VCaP (cell line): ENCODE data around the gene SPPL2A.

Experiments
- H3K27ac ChIP-seq: fragments of 450-650 bp; 2 replicates; pipeline ENCODE4 v1.5.1; 2017
- TF ChIP-seq, protein P1 (sequence below): fragments of 450-650 bp; conservative IDR thresholded peaks from 2 replicates; pipeline ENCODE4 v1.5.1; 2017; ENCODE audit warnings: mild to moderate bottlenecking, moderate library complexity

SPPL2A gene

DNA sequence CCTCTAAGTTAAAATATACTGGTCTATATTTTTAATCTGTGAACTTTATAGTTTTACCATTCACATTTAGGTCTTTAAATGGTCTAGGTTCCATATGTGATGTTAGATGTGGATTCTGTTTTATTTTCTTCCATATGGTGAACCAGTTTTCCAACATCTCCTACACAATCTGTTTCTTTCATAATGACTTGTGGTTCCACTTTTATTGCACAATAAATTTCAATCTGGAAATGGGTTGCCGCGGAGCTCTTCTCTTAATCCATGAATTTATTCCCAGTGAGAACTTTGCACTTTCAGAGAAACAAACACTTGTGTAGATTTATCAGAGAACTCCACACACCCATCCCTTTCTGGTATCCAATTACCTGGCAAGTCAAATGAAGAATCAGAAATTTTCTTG is 20.9 kb upstream of the SPPL2A start:
- no peak overlapping the region for H3K27ac ChIP-seq
- TF ChIP-seq, protein P1, sequence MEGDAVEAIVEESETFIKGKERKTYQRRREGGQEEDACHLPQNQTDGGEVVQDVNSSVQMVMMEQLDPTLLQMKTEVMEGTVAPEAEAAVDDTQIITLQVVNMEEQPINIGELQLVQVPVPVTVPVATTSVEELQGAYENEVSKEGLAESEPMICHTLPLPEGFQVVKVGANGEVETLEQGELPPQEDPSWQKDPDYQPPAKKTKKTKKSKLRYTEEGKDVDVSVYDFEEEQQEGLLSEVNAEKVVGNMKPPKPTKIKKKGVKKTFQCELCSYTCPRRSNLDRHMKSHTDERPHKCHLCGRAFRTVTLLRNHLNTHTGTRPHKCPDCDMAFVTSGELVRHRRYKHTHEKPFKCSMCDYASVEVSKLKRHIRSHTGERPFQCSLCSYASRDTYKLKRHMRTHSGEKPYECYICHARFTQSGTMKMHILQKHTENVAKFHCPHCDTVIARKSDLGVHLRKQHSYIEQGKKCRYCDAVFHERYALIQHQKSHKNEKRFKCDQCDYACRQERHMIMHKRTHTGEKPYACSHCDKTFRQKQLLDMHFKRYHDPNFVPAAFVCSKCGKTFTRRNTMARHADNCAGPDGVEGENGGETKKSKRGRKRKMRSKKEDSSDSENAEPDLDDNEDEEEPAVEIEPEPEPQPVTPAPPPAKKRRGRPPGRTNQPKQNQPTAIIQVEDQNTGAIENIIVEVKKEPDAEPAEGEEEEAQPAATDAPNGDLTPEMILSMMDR = no peak

DNA sequence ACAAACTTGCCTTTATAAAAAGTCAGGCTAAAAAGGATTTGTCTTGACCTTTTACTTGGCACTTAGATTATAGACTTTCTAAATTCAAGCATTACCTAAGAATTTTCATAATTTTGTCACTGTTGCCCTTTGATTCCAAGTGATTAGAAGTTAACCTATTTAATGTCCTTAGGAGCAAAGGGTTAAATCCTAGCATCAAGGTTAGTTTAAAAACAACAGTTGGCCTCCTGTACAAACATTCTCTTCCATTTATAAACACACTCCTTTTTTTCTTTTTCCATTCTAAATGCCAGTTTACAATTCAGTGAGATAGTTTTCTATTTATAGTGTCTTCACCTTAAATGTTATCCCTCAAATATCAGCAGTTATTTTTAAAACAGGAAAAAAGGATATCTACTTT is 18.4 kb upstream of the SPPL2A start:
- H3K27ac ChIP-seq = no peak overlapping the region
- TF ChIP-seq, protein P1 = no peak

DNA sequence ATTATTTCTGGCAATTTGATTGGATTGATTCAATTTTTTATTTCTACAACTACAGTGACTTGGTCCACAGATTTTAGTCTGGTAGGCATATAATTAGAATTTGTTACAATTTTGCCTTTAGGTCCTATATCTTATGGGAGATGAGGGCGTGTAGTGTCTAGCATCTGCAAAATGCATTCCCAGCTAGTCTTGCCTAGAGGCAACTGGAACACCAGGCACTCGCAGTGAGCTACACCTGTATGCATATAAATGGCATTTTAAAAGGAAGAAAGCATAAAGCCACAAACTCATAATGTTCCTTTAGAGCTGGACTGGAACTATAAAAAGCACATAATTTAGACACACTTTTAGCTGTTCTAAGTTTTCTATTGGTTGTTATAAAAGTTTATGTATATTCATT is 17.9 kb upstream of the SPPL2A start:
- TF ChIP-seq, protein P1 = no peak
- no peak overlapping the region for H3K27ac ChIP-seq

DNA sequence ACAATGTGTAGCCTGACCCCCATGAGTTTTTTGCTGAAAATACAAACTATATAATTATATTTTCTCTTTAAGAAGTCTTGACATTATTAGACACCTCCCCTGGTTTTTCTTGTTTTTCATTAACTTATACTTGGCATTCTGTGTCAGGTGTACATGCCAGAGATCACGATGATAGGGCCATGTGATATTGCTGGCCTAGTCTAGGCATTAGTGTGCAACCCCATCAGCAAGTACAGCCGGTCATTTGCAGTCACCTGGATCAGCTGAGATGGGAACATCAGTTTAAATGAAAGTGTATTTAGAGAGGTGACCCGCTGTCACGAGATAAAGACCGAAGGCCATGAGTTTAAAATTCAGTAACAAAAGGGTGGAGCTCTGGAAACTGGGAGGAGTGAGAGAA is 12.6 kb upstream of the SPPL2A start:
- H3K27ac ChIP-seq = peak overlapping the region; percentile 54
- TF ChIP-seq, protein P1 = no peak

DNA sequence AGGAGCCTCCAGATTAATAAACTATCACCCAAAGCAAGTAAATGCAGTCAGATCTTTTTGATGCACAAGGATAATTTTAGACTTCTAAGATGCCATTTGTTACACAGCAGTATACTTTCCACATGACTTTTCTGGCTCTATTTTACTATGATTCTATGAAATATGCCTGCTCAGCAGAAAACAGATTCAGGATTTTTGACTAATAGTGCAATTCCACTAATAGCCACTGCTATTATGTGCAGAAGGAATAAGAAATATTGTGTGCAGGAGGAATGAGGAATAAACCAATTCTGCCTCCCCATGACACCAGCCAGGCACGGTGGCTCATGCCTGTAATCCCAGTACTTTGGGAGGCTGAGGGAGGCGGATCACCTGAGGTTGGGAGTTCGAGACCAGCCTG is 11.5 kb upstream of the SPPL2A start:
- H3K27ac ChIP-seq = peak overlapping the region; percentile 54; the same call in 1 of the 2 replicates
- TF ChIP-seq, protein P1 = peak; percentile 21; the same call in 1 of the 2 replicates

DNA sequence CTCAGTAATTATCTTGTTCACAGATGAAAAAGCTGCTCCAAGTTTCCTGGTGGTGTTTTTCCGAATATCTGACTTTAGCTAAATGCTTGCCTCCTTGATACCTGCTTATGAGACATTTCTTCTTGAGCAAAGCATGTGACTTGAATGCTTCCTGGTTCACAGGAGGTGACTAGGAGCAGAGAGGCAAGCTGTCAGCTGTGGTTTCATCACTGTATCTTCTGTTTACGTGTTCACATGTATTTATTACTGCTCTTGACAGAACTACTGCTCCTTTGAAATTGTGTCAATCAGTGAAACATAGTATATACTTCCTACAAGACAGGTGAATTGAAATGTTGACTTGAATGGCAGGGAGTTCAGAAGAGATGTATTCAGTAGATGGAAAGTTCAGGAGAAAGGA is 8.9 kb upstream of the SPPL2A start:
- peak overlapping the region; percentile 45 for H3K27ac ChIP-seq
- TF ChIP-seq, protein P1 = no peak

DNA sequence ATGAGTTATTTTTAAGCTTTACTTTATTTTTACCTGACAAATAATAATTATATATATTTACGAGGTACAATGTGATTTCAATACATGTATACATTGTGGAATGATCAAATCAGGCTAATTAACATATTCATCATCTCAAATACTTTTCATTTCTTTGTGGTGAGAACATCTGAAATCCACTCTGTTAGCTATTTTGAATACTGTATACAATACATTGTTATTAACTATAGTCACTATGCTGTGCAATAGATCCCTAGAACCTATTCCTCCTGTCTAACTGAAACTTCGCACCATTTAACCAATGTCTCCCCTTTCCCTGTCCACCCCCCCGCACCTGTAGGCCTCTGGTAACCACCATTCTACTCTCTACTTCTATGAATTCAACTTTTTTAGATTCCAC is 7.9 kb upstream of the SPPL2A start:
- no peak overlapping the region for H3K27ac ChIP-seq
- TF ChIP-seq, protein P1 = no peak

DNA sequence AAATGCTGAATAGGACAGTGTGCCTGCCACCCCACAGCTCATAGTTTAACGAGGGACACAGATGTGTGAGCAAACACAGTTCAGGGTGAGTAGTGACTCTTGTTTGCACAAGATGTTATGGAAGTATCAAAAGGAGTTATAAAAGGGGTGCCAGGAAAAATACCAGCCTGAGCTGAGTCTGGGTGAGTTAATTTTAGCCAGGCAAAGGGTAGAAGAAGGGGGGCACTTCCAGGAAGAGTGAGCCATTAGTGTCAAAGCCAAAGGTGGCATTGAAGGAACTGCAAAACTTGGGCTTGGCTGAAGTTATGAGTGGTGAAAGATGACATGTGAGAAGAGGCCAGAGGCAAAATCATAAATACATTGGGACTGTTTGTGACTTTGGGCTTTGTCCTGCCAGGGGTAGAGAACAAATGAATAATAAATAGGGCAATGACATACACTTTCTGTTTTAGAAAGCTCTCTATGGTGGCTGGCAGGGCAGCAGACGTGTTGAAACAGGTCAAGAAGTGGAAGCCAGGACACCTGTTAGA is 1.9 kb upstream of the SPPL2A start:
- TF ChIP-seq, protein P1 = no peak
- peak overlapping the region; percentile 81 for H3K27ac ChIP-seq
